HEK293T (cell line): ENCODE data around the gene CCDC88C.

Experiments used
- ARNT ChIP-seq: fragments of 450-650 bp; IDR thresholded peaks from 2 replicates; pipeline ENCODE4 v1.6.1; 2017; ENCODE audit warnings: mild to moderate bottlenecking
- FOXA1 ChIP-seq: fragments of 450-650 bp; IDR thresholded peaks from 2 replicates; pipeline ENCODE4 v1.6.1; 2016; ENCODE audit warnings: mild to moderate bottlenecking
- HDGF ChIP-seq: fragments of 450-650 bp; IDR thresholded peaks from 2 replicates; pipeline ENCODE4 v1.6.1; 2017; ENCODE audit warnings: antibody characterized with exemption, borderline replicate concordance
- SP1 ChIP-seq: fragments of 450-650 bp; IDR thresholded peaks from 2 replicates; pipeline ENCODE4 v1.6.1; 2017
- TARDBP ChIP-seq: fragments of 450-650 bp; IDR thresholded peaks from 2 replicates; pipeline ENCODE4 v1.6.1; 2016

DNA sequence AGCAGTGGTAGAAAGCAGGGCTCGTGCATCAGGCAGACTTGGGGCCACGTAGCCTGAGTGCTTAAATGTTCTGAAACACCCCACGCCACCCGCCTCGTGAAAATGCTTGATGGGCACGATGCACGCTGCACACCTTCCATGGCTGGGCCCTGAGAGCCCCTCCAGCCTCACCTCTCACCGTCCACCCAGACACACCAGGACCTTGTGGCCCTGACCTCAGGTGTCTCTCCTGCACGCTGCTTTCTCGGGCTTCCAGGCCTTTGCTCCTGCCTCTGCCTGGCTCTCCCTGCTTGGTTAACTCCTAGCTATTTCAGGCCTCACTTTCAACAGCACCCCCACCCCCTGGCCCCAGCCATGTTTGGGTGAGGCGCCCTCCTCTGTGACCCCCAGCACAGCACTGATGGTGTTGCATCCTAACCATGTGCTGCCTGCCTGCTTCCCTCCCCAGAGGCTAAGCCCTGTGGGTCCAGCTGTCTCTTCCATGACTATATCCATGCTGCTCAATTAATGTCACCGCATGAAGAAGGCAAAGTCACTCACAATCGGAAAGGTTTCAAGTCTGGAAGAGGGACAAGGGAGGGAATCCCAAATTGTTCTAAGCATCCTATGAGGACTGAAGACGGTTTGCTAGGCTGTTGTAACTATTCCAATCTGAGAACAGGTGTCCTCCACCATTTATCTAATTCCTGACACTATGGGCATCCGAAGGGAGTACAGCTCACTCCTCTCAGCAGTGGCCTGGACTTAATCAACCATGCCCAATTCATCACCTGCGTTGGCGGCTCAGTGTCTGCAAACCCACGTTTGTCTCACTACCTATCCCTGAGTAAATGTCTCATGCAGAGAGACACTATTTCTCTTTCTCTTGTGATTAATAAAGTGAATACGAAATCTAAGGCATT is 82.2 kb downstream of the CCDC88C start:
- TF ChIP-seq SP1 (no peak), FOXA1 (no peak), ARNT (no peak), HDGF (no peak), TARDBP (no peak)
